Endothelial cell of umbilical vein (primary cell): ENCODE measurements around the gene STK38L. TPM values are rescaled to one million over a fixed set of nuclear protein-coding genes. Genes with fewer than 3 reads are reported as not detected.

Experiments used
- BruUV-seq: library from RNA; stranded (reverse); fragments of 400-500 nt; replicated peaks from 2 replicates; lab custom pipeline; 2021; lab: Mats Ljungman, UMichigan
- CTCF ChIA-PET: fragments of 300-600, 350-600 bp; sonication (Branson Sonifier 250); formaldehyde crosslinking; loops from one replicate; lab custom pipeline; 2021; ENCODE audit warnings: antibody characterized with exemption, inconsistent platforms; lab: Charles Lee
- POLR2A ChIA-PET: fragments of 300-600, 350-600 bp; sonication (Branson Sonifier 250); formaldehyde crosslinking; loops from one replicate; lab custom pipeline; 2021; ENCODE audit warnings: antibody characterized with exemption, inconsistent platforms; lab: Charles Lee
- DNase-seq: peaks from one replicate; pipeline ENCODE4 v3.0.0-alpha.2; 2011; ENCODE audit warnings: low read depth, low spot score
- FAIRE-seq: peaks from 2 replicates; lab custom pipeline; 2011; peaks lifted over from hg19 to GRCh38; lab: Jason Lieb, UNC
- H2AFZ ChIP-seq: 2 replicates; pipeline ENCODE4 v1.6.0; 2012; ENCODE audit warnings: low read depth, low read length, control low read depth, inconsistent platforms
- H3K27ac ChIP-seq: 2 replicates; pipeline ENCODE4 v1.5.1; 2011; ENCODE audit warnings: low read depth, mild to moderate bottlenecking, control low read depth, low read length, moderate library complexity; ENCODE audit not compliant: insufficient read depth
- H3K27me3 ChIP-seq, 2 experiments: 2 replicates each; pipeline versions ENCODE4 v1.6.0 to v1.6.1; 2011; ENCODE audit warnings: low read length in 2 of 2, mixed read lengths in 1 of 2; ENCODE audit not compliant: control insufficient read depth in 2 of 2, insufficient read depth in 2 of 2
- H3K36me3 ChIP-seq, 2 experiments: 2 replicates in 1 of 2; 3 replicates in 1 of 2; pipeline ENCODE4 v1.5.1; 2011; ENCODE audit warnings: low read length in 2 of 2, mild to moderate bottlenecking in 1 of 2, moderate library complexity in 1 of 2; ENCODE audit not compliant: control insufficient read depth in 2 of 2, insufficient read depth in 2 of 2; ENCODE audit errors: extremely low read depth in 1 of 2
- H3K4me1 ChIP-seq: 3 replicates; pipeline ENCODE4 v1.5.1; 2011; ENCODE audit warnings: mild to moderate bottlenecking, low read length; ENCODE audit not compliant: control insufficient read depth, insufficient read depth; ENCODE audit errors: extremely low read depth
- H3K4me2 ChIP-seq: 2 replicates; pipeline ENCODE4 v1.6.1; 2011; ENCODE audit warnings: low read length, control low read depth, mixed read lengths; ENCODE audit not compliant: insufficient read depth
- H3K4me3 ChIP-seq, 3 experiments: fragments of 200-600 bp in 1 of 3; sonication (generic), shearing (Covaris generic) in 1 of 3; replicated peaks in 1 of 3; 2 replicates each; pipeline ENCODE4 v1.5.1; 2011 to 2016; ENCODE audit warnings: control low read depth in 3 of 3, low read length in 3 of 3, mild to moderate bottlenecking in 2 of 3, inconsistent platforms in 1 of 3, low read depth in 1 of 3, moderate library complexity in 1 of 3; ENCODE audit not compliant: insufficient read depth in 1 of 3
- H3K79me2 ChIP-seq: 2 replicates; pipeline ENCODE4 v1.6.0; 2012; ENCODE audit warnings: low read length, inconsistent platforms; ENCODE audit not compliant: control insufficient read depth, insufficient read depth
- H3K9ac ChIP-seq: replicated peaks from 2 replicates; pipeline ENCODE3; 2011; ENCODE audit warnings: low read length, control low read depth; ENCODE audit not compliant: insufficient read depth; ENCODE audit errors: extremely low read depth
- H3K9me1 ChIP-seq: replicated peaks from 3 replicates; pipeline ENCODE4 v1.6.0; 2011; ENCODE audit warnings: mild to moderate bottlenecking, low read length; ENCODE audit not compliant: control insufficient read depth, insufficient read depth; ENCODE audit errors: extremely low read depth
- H3K9me3 ChIP-seq: replicated peaks from 2 replicates; pipeline ENCODE4 v1.5.1; 2012; ENCODE audit warnings: low read length, inconsistent platforms; ENCODE audit not compliant: control insufficient read depth, insufficient read depth
- H4K20me1 ChIP-seq: replicated peaks from 2 replicates; pipeline ENCODE3; 2011; ENCODE audit warnings: mild to moderate bottlenecking, low read length; ENCODE audit not compliant: control insufficient read depth, insufficient read depth; ENCODE audit errors: extremely low read depth
- EZH2 ChIP-seq: IDR thresholded peaks from 2 replicates; pipeline ENCODE4 v1.6.1; 2012; ENCODE audit warnings: borderline replicate concordance, low read depth, mild to moderate bottlenecking, moderate library complexity, low read length, inconsistent platforms; ENCODE audit not compliant: severe bottlenecking
- FOS ChIP-seq: IDR thresholded peaks from 2 replicates; pipeline ENCODE4 v1.6.1; 2011; ENCODE audit warnings: mild to moderate bottlenecking, low read length, moderate library complexity, borderline replicate concordance; ENCODE audit not compliant: insufficient read depth
- GATA2 ChIP-seq: IDR thresholded peaks from 2 replicates; pipeline ENCODE4 v1.7.0; 2011; ENCODE audit warnings: low read depth, mild to moderate bottlenecking, moderate library complexity, mixed read lengths, low read length; ENCODE audit not compliant: insufficient read length, insufficient read depth
- JUN ChIP-seq: IDR thresholded peaks from 2 replicates; pipeline ENCODE4 v1.6.1; 2011; ENCODE audit warnings: borderline replicate concordance, low read depth; ENCODE audit not compliant: insufficient read length, insufficient read depth
- MYC ChIP-seq: IDR thresholded peaks from one replicate; pipeline ENCODE4 v1.6.1; 2011; ENCODE audit warnings: mild to moderate bottlenecking, low read depth, low read length
- POLR2A ChIP-seq: IDR thresholded peaks from 2 replicates; pipeline ENCODE4 v1.6.1; 2012; ENCODE audit warnings: low read depth, mild to moderate bottlenecking, control low read depth, low read length
- POLR2AphosphoS5 ChIP-seq: IDR thresholded peaks from 2 replicates; pipeline ENCODE4 v1.6.1; 2012; ENCODE audit warnings: low read depth, mild to moderate bottlenecking, control low read depth, low read length, moderate library complexity; ENCODE audit not compliant: insufficient read depth
- dilution Hi-C: fragments of 300-500 bp; cut with MboI; formaldehyde crosslinking; loops from one replicate; pipeline ENCODE4 v1.15.0; 2019; ENCODE audit warnings: low sequenced_read_pairs; ENCODE audit not compliant: extremely low pct_ligation_motif_present
- intact Hi-C: fragments of 100-400 bp; cut with micrococcal nuclease; formaldehyde crosslinking; loops from one replicate; pipeline ENCODE4 v1.10.0; 2022
- polyA plus RNA-seq, 4 experiments: library from polyadenylated mRNA; depleted of rRNA in 3 of 4; stranded (reverse) in 3 of 4; unstranded in 1 of 4; fragments of >200 nt; gene quantifications; 2 replicates each; pipeline versions ENCODE4 v1.2.1 to v1.2.3, GENCODE V29; 2011 to 2012; ENCODE audit warnings: missing spikeins in 1 of 4
- total RNA-seq: library from RNA; stranded (reverse); gene quantifications from 2 replicates; pipeline ENCODE4 v1.2.3, GENCODE V29; 2021
- TF ChIP-seq, protein P1 (sequence below): IDR thresholded peaks from 2 replicates; pipeline ENCODE4 v1.6.1; 2011; ENCODE audit not compliant: insufficient read depth, insufficient read length
- TF ChIP-seq, protein P2 (sequence below), 2 donors: IDR thresholded peaks; 1 replicate in 1 of 2; 2 replicates in 1 of 2; pipeline ENCODE4 v1.5.1; 2011; ENCODE audit warnings: low read length in 2 of 2, mild to moderate bottlenecking in 2 of 2, moderate library complexity in 2 of 2, control low read depth in 1 of 2, inconsistent platforms in 1 of 2, low read depth in 1 of 2; ENCODE audit not compliant: insufficient read depth in 1 of 2; ENCODE audit errors: extremely low read depth in 1 of 2

STK38L gene
- total and polyA plus RNA-seq, 2 donors (not counting 3 experiments of a cell fraction or from before 2014, with no cell fraction given), result 14.7 to 58.4 TPM

DNA sequence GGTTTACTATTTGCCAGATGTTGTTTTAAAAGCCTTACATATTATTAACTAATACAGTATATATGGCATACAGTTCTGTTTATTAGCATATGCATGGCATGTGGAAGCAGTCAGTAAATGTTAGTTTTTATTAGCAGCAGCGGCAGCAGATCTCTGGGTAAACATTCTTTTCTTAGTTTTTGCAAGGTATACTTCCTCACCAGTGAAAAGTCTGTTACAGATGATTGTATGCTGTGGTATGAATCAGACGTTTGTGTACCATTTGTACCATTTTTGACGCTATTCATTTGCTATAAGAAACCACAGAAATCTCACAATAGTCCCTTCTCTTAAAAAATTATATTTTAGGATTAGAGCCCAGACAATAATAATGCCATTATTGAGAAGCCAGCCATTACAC is 17.8 kb downstream of the STK38L start:
- H2AFZ ChIP-seq, result no peak overlapping the region
- no peaks in the 10 kb centered on the region for H3K9me3 ChIP-seq
- no peaks in the 10 kb centered on the region for H3K27me3 ChIP-seq
- dilution Hi-C loops, result no loop called here
- DNase-seq, result no peak
- TF ChIP-seq, protein P1, sequence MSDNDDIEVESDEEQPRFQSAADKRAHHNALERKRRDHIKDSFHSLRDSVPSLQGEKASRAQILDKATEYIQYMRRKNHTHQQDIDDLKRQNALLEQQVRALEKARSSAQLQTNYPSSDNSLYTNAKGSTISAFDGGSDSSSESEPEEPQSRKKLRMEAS, result no peak
- TF ChIP-seq, protein P2, sequence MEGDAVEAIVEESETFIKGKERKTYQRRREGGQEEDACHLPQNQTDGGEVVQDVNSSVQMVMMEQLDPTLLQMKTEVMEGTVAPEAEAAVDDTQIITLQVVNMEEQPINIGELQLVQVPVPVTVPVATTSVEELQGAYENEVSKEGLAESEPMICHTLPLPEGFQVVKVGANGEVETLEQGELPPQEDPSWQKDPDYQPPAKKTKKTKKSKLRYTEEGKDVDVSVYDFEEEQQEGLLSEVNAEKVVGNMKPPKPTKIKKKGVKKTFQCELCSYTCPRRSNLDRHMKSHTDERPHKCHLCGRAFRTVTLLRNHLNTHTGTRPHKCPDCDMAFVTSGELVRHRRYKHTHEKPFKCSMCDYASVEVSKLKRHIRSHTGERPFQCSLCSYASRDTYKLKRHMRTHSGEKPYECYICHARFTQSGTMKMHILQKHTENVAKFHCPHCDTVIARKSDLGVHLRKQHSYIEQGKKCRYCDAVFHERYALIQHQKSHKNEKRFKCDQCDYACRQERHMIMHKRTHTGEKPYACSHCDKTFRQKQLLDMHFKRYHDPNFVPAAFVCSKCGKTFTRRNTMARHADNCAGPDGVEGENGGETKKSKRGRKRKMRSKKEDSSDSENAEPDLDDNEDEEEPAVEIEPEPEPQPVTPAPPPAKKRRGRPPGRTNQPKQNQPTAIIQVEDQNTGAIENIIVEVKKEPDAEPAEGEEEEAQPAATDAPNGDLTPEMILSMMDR (IDR thresholded peaks at IDR 0.05; ENCODE audit: extremely low read depth in 1 of 2, insufficient read depth in 1 of 2, low read depth in 1 of 2, low read length in 2 of 2), result no peak
- TF ChIP-seq POLR2AphosphoS5 (no peak), MYC (no peak), POLR2A (no peak), FOS (no peak), GATA2 (no peak), JUN (no peak), EZH2 (no peak)
- BruUV-seq, result no TSS peak
- H3K4me3 ChIP-seq, result no peak overlapping the region
- H3K4me2 ChIP-seq, result no peak overlapping the region
- H3K79me2 ChIP-seq, result peaks cover 11% of the 10 kb centered on the region
- peaks cover 5% of the 10 kb centered on the region for H4K20me1 ChIP-seq
- ChIA-PET POLR2A (no interaction called here), CTCF (interaction anchor here (3.2 kb wide), 1 partner anchor 44 kb away, joined by 16 read pairs; no protein-coding TSS in a partner anchor)
- H3K4me1 ChIP-seq, result peaks cover 15% of the 10 kb centered on the region
- H3K27ac ChIP-seq, result no peak overlapping the region
- no peak overlapping the region for H3K9ac ChIP-seq
- FAIRE-seq, result no peak
- intact Hi-C loops, result no loop called here
- H3K36me3 ChIP-seq, result no peaks in the 10 kb centered on the region
- H3K9me1 ChIP-seq, result peaks cover 3% of the 10 kb centered on the region
